Femur (tissue), 1 donor: Measurements from ENCODE around the gene DOCK4.
"Not testable (repeated sequence)": the region's sequence is repeated elsewhere in the genome, so short reads cannot be mapped to it uniquely, and the experiment has no call there.

ENCODE experiments used
- DNase-seq: peaks from one replicate; pipeline ENCODE4 v3.0.0-alpha.2; 2017

The DOCK4 gene

GRCh38 chr7:112132051-112132694 is 74.0 kb downstream of the DOCK4 start:
- DNase-seq, result no peak

- DNase-seq, result no peak
These were observed 75.3 kb downstream of the DOCK4 start for GRCh38 chr7:112130729-112131410.

DNA sequence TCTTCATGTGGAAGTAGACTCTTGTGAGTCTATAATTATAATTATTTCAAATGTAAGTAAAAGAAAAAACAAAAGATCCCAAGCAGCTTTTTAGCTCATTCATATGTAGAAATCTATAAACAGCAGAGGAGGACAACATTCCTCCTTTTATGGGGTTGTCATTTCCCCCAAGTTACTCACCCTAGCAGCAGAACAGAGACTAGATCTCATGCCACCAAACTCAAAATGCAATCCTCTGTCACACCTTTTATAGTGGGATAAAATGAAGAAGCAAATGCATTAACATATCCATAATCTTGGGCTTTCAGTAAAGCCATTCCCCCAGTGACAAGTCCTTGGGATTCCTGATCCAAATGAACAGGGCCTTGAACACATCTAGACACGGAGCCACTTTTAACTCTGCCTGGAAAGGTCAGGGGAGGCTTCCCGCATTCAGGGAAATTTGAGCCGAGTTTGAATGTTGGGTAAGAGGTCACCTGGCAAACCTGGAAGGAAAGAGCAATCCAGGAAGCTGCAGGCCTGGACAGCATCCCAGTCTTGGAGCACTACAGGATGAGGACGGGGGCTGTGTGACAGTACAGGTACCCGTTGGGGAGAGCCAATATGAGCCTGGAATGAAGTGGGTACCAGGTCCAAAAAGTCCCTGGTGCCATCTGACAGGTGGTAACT is 76.4 kb downstream of the DOCK4 start:
- no peak for DNase-seq

GRCh38 chr7:112128461-112129425 is 77.5 kb downstream of the DOCK4 start:
- DNase-seq, result not testable (repeated sequence)

DNA sequence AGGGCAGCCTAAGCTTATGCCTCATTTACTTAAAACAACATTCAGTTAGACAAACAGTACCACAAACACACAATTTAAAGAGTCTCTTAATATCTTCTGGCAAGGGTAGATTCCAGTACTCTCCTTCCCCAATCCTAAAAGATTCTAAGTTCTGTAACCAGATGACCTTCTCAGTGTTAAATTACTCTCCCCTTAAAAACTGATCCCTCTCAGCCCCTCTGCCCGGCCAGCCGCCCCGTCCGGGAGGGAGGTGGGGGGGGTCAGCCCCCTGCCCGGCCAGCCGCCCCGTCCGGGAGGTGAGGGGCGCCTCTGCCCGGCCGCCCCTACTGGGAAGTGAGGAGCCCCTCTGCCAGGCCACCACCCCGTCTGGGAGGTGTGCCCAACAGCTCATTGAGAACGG is 78.2 kb downstream of the DOCK4 start:
- not testable (repeated sequence) for DNase-seq

DNA sequence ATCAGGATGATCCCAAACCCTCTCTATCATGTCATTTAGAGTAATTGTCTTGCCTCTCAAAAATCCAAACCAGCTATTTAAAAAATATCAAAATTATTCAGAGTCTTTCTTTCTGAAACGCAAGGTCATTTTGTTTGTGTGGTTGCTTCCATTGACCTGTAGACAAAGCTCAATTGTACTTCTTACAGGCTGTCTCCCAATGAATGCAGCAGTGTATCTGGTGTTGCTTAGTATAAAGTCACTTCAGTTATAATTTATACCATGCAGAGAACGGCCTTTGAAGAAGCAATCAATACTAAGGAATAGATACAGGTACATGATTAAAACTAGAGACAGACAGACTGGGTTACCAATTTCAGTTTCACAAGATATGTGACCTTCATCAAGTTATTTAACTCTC is 80.9 kb downstream of the DOCK4 start:
- DNase-seq, result no peak

DNA sequence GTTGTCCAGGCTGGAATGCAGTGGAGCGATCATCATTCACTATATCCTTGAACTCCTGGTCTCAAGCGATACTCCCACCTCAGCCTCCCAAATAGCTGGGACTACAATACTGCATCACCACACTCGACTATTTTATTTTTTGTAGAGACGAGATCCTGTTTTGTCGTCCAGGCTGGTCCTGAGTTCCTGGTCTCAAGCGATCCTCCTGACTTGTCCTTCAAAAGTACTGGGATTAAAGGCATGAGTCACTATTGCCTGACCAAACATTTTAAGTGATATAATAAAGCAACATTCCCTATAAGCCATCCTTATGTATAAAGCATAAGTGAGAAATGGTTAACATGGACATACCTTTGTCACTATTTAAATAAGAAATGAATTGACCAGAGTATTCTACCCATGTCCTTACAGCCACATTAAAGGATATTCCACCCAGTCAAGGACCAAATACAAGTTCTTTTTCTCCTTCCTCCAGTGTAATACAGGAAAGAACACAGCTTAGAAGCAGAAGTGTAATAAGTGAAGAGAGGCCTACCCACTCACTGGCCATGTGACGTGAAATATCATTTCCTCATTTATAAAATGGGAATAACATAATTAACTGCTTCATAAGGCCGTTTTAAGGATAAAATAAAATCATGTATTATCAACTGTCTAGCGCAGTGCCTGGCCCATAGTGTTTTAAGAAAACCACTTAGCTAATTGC is 82.0 kb downstream of the DOCK4 start:
- DNase-seq, result no peak

GRCh38 chr7:112122798-112123197 is 83.4 kb downstream of the DOCK4 start:
- no peak for DNase-seq

- no peak for DNase-seq
These were observed 84.1 kb downstream of the DOCK4 start for GRCh38 chr7:112122144-112122543.

DNA sequence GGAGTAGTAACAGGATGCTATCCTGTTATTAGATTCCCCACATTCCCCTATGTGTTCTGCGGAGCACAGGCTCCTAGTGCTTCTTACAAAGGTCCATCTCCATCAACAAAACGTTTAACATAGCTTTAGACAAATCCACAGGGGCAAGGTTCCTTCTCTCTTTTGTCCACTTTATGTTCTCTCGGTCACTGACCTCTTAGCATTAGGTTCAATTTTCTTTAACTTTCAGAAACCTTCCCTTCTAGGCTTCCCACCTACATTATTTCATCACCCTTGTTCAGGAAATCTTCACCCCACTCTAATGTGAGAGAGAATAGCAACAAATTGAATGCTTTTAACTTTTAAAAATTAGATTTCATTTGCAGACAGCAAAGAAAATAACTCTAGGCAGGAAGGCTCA is 84.9 kb downstream of the DOCK4 start:
- no peak for DNase-seq

DNA sequence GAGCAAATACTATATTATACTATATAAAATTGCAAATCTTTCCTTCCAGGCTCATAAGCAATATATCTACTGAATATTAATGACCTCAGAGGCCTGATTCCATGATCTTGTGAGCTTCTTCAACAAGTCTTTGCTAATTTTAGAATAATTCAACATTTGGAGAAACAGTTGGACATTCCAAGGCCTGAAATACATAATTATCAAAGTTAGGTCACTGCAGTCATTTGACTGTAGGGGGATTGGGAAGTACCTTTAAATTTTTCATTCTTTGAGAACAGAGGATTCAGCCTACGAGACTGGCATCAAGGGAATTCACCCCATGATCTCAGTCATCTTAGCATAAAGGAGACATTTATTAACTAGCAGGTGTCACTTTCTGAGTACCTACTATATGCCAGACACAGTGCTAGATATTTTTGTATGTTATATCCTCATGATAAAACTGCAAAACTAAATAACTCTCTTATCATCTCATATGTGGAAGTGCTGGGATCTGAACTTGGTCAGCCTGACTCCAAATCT is 85.4 kb downstream of the DOCK4 start:
- no peak for DNase-seq

- no peak for DNase-seq
These were observed 87.3 kb downstream of the DOCK4 start for GRCh38 chr7:112118581-112119566.

DNA sequence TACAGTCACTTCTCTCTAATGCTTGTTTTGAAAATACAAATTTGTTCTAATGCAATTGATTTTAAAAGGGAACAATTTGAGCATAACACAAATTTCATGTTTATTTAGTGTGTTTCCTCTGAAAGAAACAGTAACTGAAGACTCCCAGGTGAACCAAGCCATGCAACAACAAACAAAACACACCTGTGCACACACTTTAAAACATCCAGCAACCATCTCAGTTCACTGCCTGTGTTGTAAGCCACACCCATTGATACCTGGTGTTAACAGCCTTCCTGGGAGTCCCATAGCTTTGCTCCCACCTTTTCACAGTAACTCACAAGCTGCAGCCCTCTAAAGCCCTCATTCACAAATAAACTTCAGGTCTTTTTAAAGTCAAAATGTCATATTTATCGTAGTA is 89.3 kb downstream of the DOCK4 start:
- DNase-seq, result no peak

DNA sequence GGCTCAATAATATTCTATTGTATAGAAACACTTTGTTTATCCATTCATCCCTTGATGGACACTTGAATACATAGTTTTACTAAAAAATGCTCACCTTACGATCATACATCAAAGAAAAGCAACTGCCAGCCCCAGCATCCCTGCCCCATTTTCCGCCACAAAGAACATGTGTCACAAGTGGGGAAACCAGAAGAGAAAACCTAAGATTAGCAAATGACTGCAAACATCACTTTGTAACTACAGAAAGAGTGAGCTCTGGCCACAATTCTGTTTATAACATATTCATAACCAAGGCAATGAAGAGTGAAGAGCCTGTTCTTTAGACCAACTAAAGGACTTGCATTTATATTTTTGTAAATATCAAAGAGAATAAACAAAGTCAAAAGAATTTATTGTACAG is 89.8 kb downstream of the DOCK4 start:
- no peak for DNase-seq

- DNase-seq, result no peak
These were observed 90.3 kb downstream of the DOCK4 start for GRCh38 chr7:112115880-112116279.

DNA sequence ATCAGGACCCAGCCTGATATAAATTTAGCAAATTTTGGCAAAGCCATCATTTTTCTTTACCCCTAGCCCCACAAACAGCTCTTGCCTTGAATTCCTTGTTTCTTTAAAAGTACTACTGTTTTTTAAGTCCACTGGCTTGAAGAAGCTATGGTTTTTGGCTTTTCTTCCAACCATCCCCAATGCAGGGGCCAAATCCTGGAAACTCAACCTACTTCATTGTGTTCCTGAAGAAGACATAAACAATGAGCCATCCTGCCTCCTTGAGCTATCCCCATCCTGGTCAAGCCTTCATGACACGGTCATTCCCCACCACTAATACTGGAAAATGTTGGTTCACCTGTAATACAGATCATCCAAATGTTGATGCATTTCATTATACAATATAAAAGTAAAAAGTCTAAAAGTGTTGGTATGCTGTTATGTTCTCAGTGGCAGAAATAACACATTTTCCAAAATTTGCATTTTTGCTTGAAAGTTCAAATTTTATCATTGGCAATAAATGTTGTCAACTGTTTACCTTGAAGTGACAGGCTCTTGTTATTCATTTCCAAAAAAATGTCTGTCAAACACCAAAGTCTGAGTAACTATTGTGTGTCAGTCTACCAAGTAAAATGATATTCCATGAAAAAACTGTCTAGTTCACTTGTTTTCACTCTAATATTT is 92.2 kb downstream of the DOCK4 start:
- no peak for DNase-seq

DNA sequence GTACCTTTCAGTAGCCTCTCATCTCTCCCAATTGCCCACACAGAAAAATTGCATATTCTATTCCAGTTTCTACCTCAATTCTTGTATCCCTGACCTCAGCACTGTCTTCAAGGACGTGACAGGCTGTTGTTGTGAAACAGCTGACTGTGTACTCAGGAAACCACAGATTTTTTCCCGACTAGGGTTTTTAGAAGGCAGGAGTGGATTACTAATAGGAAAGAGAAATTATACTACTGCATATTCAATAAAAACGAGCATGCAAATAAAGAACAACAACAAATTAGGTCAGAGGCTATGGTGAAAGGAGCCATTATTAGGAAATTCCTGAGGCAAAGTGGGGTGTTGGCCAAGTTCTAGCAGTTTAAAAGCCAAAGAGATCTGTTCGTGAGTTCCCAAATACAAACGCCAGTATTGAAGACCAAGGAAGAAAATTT is 93.4 kb downstream of the DOCK4 start:
- DNase-seq, result no peak

DNA sequence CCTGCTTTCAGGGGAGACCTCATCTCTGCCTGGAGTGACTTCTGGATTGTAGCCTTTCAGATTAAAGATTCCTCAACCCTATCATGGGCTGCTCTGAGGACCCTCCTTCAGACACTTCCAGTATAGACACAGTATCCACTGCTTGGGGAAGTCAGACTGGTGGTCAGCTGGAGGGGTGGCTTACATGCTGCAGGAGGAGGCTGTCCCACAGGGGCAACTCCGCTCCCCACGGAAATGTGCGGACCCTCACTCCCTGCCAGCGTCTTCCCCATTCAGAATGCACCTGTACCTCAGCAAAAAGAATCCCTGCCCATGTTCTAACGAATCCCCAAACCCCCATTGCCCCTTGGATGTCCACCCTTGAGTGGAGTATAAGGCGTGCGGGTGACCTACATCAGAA is 95.5 kb downstream of the DOCK4 start:
- no peak for DNase-seq

DNA sequence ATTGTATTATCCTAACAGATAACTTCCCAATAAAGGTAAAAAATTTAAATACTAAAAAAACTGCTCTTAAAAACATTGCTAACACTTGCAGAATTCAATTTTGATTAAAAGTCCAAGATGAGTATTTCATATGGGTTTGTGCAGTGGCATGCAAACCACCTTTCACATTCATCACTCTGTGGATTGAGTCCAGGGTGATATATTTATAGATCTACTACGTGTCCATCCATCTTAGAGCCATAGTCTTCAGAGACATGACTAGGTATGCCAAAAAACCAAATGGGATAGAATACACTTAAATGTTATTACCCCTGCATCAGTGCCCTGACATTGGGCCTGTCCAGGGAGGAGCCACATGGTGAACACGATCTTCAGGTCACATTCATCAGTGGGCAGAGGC is 96.0 kb downstream of the DOCK4 start:
- DNase-seq, result no peak

DNA sequence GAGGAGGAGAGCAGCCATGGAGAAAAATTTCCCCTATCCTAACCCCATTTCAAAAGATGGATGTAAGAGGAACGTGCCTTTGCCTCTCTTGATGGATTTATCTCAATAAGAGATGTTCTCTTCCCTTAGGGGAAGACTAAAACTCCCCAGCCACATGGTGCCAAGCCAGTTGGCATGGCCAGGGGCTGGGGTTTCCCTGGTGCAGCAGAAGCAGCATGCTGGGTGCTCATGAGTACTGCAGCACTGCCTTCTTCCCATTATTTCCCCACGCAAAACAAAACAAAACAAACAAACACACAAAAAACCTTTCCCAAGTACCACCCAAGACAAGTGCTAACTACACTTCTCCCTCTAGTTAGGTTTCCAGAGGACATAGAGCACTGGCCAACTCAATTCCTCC is 97.2 kb downstream of the DOCK4 start:
- DNase-seq, result no peak
